SH-SY5Y (cell line): ENCODE measurements around the gene TIMM8B.

Source experiments
- GATA2 ChIP-seq: IDR thresholded peaks from 2 replicates; pipeline ENCODE4 v1.6.1; 2011; ENCODE audit warnings: mild to moderate bottlenecking, low read depth, low read length
- GATA3 ChIP-seq: IDR thresholded peaks from 2 replicates; pipeline ENCODE4 v1.6.1; 2011; ENCODE audit warnings: low read depth, mild to moderate bottlenecking, low read length, moderate library complexity

Gene TIMM8B

DNA sequence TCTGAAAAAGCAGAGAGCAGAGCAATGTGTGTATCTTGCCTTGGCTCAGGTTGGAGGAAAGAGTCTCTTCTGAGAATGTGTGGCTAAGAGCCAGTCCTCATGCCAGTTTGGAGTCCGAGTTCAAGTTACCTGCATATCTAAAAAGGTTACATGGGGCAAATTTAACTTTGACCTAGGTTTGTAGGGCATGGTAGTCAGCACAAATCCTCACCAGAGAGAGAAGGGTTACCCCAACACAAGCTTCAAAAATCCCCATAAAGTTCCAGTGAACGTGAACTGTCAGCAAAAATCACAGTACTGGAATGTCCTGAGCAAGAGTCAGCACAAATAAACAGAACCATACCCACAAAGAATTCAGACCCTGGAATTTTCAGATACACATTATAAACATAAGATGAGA, 13.9 kb upstream of the TIMM8B start:
- TF ChIP-seq GATA2 = no peak
- TF ChIP-seq GATA3 = no peak

DNA sequence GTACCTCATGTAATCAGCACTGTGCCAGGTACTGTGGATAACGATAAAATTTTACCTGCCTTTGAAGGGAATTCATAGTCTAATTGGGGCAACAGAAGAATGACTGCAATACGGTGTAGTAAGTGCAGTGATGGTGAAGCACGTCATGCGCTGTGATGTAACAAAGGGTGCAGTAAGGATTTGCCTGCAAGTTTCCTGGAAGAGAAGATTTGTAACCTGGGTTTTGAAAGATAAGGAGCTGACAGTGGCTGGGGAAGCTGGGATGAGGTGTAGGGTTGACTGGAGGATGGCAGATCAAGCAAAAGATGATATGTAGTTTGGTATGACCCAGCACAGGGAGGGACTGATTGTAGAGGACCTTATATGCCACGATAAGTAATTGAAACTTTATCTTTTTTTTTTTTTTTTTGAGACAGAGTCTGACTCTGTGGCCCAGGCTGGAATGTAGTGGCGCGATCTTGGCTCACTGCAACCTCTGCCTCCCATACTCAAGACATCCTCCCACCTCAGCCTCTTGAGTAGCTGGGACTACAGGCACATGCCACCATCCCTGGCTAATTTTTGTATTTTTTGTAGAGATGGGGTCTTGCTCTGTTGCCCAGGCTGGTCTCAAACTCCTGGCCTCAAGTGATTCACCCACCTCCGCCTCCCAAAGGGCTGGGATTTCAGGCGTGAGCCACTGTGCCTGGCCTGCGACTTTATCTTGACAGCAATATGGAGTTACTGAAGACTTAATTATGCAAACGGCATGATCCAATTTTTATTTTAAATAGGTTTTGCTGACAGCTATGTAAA, 11.4 kb upstream of the TIMM8B start:
- TF ChIP-seq GATA3 (no peak), GATA2 (no peak)

DNA sequence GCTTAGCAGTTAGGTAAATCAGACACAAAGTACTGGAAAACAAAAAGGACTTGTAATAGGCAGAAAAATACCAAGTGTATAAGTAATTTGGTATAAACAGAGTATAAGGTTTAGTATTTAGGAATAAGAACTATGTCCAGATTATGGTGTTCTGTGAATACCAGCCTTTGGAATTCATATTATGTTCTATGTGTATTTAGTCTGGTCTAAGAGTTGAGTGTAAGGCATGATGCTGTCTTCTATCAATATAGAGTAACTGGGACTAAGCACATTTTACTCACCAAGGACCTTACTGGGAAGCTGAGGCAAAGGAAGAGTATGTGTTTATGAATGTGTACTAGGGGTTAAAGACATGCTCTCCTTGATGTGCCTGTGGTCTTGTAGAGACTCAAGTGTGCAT, 9.6 kb upstream of the TIMM8B start:
- TF ChIP-seq GATA3 (no peak), GATA2 (no peak)

DNA sequence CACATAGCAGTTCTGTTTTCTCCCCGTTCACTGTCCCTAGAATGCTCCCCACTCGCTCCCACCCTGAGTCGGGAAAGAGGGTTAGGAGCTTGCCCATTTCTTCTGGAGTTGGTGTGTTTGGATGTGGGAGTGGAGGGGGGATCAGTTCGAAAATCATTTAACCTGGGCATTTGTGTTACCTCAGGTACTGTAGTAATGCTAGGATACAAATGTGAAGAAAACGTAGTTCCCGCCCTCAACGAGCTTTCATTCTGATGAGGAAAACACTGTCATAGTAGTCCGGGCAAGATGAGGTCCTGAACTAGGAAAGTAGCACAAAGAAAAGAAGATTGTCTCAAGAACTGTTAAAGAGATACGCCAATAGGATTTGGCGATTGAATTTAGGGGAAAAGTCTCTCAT, 656 bp upstream of the TIMM8B start:
- no peak for TF ChIP-seq GATA3
- TF ChIP-seq GATA2 = no peak

DNA sequence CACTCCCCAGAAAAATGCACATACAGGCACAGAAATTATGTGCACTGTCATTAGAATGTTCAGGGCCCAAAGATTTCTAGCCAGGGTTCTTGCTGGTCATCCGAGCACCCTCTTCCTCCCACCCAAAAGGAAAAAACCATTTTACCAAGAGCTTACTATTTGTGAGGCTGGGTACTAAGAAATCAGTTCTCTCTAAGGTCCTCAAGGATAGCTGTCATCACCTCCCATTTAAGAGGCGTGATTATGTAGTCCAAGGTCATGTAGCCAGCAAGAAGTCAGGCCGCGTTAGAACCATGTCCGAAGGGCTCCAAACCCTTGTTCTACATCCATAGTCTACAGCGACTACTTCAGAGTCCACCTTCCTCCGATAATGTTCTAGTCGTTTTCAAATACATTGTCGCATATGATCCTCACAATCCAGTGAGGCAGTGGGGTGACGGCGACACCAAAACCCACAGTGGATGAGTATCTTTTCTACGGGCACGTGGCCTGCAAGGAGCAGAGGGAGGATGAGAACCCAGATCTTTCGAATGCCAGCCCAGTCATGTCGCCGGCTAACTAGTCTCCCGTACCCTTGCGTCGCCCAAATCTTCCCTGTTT, 634 bp downstream of the TIMM8B start:
- TF ChIP-seq GATA2 = no peak

DNA sequence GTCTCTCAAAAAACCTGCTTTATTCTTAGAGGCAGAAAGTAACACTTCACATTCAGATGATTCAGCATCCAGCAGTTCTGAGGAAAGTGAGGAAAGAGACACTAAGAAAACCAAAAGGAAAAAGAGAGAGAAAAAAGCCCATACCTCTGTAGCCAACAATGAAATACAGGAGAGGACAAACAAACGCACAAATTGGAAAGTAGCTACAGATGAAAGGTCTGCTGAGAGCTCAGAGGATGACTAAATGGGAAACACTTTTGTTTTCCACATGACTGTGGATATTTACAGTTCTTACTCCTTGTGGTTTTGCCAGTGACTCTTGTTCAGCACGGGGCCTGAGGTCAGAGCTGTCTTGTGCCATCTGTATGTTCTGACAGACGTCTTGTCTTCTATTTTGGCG, 3.8 kb downstream of the TIMM8B start:
- no peak for TF ChIP-seq GATA3
- no peak for TF ChIP-seq GATA2

DNA sequence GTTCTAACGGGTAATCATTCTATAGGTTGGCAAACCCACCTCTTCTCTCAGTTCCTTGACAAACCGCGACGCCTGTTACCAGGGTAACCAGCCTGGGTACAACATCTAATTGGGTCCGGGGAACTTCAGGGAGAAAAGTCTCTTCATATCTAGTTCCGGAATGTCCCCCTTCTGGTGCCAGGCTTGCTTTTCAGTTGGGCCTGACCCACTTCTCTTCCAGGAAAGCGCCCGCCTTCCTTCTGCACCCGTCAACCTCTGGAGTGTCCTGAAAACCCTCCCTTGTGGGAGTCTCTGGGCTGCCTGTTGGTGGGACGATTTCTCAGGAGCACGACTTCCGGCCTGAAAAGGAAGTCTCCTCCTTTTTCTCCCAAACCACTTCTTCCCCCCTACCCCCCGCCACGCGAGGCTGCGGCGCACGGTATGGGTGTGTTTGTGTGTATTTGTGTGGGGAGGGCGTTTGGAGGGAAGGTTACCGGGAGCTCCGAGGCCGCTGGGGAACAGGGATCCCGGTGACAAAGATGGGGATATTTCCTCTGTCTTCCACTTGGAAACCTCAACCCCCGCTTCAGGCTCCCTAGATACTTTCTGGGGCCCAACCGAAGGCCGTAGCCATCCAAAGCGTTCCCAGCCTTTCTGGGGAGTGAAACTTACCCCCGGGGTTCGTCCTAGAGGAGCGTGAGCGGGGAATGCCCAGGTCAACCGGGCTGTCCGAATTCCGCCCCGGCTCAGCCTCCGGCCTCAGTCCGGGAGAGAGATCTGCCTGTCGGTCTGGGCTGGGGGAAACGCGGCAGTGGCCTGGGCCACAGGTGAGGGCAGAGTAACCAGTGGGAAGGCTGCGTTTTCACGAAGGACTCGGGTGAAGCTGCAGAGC, 12.4 kb downstream of the TIMM8B start, which contains the start of the genes NKAPD1 and PIH1D2:
NKAPD1 (plus strand) TSS at position 359 of the 871 bp plus-strand sequence. CDS start 1,276 bp downstream, outside the sequence.
PIH1D2 (minus strand) TSS at position 77 of the 871 bp plus-strand sequence. CDS start 843 bp downstream, outside the sequence.
- TF ChIP-seq GATA3 (no peak), GATA2 (no peak)

DNA sequence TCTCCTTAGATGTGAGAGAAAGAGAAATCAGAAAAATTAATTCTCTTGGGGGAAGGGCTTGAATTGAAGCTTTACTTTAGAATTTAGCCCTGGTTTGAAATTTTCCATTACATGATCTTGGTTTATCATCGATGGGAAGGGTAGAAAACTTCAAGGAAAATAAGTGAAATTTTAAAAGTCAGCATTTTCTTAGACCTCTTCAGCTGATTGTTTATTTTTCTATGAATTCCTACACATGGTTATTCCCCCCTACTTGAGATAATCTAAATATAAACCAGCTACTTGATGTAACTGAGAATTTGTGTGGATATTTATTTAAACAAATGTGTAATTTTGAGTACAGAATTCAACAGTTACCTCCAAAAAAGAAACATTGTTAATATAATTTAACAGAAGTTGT, 23.6 kb downstream of the TIMM8B start:
- TF ChIP-seq GATA2 = no peak
- no peak for TF ChIP-seq GATA3

DNA sequence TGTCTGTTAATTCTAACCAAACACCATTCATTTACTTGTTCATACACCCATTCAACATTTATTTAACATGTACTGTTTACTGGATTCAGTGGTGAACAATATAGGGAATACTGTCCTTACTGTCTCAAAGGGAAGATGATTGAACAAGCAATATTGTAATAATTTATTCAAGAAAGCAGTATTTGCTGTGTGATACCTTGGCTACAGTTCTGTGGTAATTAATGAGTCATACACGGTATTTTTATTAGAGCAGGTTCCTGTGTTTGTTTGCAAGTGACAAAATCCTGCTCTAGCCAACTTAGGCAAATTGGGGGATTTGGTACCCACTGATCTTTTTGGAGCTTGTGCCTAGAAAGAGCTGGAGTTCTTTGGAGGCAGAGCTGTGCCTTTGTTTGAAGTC, 28.5 kb downstream of the TIMM8B start:
- no peak for TF ChIP-seq GATA2
- TF ChIP-seq GATA3 = no peak

DNA sequence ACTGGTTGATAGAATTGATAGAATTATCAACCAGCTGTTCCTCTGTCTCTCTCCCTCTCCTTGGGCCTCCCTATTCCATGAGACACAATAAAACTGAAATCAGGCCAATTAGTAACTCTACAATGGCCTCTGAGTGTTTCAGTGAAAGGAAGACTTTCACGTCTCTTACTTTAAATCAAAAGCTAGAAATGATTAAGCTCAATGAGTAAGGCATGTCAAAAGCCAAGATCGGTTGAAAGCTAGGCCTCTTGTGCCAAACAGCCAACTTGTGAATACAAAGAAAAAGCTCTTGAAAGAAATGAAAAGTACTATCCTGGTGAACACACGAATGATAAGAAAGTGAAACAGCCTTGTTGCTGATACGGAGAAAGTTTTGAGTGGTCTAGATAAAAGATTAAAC, 29.4 kb downstream of the TIMM8B start:
- TF ChIP-seq GATA2 = no peak
- no peak for TF ChIP-seq GATA3

DNA sequence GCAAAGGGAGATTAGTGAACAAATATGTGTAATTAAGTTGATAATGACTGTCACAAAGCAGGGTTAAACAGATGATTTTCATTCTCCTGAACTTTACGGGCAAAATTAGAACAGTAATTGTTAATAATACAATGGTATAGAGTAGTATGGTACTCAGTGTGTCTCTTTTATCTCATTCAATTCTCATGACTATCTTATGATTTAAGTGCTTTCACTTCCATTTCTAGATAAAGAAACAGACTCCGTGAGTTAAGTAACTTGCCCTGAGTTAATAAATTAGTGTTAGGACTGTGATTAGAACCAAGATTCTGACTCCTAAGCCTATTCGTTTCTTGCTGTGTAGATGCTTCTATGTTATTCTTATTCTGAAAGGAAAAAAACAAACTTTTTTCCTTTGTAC, 34.8 kb downstream of the TIMM8B start:
- TF ChIP-seq GATA2 (no peak), GATA3 (no peak)

DNA sequence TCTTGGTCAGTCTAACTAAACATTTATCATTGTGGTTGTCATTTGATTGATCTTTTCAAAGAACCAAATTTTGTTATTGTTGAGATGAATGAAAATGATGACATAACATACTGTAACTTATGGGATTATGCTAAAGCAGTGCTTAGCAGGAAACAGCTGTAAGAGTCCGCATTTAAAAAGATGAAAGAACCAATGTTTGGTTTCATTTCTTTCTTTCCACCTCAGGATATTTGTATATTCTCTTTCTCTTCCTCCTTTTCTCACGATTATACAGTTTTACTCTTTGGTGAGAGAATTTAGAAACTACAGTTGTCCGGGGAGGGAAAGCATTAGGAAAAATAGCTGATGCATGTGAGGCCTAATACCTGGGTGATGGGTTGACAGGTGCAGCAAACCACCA, 35.8 kb downstream of the TIMM8B start:
- TF ChIP-seq GATA3 = no peak
- no peak for TF ChIP-seq GATA2

DNA sequence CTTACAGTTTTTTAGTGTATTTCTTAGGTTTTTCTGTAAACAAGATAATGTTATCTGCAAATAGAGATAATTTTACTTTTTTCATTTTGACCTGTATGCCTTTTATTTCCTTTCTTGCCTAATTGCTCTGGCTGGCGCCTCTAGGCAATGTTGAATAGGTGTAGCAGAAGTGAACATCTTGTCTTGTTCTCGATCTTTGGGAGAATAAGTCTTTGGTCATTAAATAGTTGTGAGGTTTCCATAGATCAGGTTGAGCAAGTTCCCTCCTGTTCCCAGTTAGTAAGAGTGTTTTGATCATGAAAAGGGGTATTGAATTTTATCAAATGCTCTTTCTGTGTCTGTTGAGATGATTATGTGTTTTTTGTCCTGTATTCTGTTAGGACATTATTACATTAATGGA, 36.8 kb downstream of the TIMM8B start:
- TF ChIP-seq GATA2 (no peak), GATA3 (no peak)

DNA sequence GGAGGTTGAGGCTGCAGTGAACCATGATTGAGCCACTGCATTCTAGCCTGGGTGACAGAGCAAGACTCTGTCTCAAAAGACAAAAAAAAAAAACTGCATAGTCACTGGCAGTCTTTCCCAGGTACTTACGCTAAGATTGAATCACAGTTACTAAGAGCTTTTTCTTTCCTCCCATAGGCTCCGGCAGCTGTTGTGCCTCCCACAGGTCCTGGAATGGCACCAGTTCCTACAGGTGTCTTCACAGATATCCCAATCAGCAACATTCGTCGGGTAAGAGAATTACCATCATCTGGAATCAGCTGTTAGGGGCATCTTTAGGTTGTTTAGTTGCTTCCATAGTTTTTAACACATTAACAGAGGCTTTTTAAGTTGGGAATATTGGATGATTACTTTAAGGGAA, 41.6 kb downstream of the TIMM8B start:
- TF ChIP-seq GATA2 (no peak), GATA3 (no peak)

DNA sequence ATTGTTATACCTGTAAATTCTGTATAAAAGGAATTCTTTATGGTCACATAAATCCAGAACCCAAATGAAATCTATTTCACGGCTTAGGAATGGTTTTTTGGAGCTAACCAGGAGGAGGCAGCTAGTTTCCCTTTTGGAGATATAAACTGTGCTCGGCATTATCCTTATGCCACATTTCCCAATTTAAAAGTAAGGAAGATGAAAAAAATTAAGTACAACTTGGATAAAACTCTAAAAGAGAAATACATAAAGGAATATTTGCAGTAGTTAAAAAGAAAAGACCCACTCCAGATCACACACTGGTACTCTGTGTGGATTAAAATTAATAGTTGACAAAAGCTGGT, 43.6 kb downstream of the TIMM8B start:
- TF ChIP-seq GATA3 (no peak), GATA2 (no peak)
